Upper lobe of left lung (tissue), 4 donors: ENCODE results near the gene DNAAF5.

ENCODE experiments used
- POLR2A ChIP-seq, 4 donors: fragments of 450-650 bp; IDR thresholded peaks; one replicate each; pipeline ENCODE4 v1.5.1; 2016 to 2017; ENCODE audit warnings: antibody characterized with exemption in 4 of 4, mild to moderate bottlenecking in 2 of 4
- TF ChIP-seq, protein P1 (sequence below), 6 experiments: fragments of 450-650 bp in 4 of 6; fragments of 200-600 bp in 2 of 6; sonication (generic) in 2 of 6; IDR thresholded peaks; one replicate each; pipeline ENCODE4 v1.5.1; 2016 to 2019; ENCODE audit warnings: antibody characterized with exemption in 6 of 6

DNA sequence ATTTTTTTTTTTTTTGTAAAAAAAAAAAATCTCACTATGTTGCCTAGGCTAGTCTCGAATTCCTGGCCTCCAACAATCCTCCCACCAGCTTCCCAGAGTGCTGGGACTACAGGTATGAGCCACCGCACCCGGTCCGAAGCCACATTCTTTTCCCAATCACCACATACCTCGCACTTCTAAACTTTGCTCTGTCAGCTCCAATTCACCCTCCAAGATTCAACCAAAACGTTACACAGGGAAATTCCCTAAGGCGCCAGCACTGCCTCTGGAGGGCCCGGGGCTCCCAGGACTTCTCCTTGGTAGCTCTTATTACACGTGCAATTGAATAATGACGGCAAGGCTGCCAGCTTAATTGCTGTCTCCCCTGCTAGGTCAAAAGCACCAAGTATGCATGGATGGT, 10.3 kb upstream of the DNAAF5 start:
- no peak for TF ChIP-seq POLR2A (IDR thresholded peaks at IDR 0.05)
- TF ChIP-seq, protein P1, sequence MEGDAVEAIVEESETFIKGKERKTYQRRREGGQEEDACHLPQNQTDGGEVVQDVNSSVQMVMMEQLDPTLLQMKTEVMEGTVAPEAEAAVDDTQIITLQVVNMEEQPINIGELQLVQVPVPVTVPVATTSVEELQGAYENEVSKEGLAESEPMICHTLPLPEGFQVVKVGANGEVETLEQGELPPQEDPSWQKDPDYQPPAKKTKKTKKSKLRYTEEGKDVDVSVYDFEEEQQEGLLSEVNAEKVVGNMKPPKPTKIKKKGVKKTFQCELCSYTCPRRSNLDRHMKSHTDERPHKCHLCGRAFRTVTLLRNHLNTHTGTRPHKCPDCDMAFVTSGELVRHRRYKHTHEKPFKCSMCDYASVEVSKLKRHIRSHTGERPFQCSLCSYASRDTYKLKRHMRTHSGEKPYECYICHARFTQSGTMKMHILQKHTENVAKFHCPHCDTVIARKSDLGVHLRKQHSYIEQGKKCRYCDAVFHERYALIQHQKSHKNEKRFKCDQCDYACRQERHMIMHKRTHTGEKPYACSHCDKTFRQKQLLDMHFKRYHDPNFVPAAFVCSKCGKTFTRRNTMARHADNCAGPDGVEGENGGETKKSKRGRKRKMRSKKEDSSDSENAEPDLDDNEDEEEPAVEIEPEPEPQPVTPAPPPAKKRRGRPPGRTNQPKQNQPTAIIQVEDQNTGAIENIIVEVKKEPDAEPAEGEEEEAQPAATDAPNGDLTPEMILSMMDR (IDR thresholded peaks at IDR 0.05): no peak
